Measurements from ENCODE around the gene ANKRD6. TPM values are rescaled to one million over a fixed set of nuclear protein-coding genes. Genes with fewer than 3 reads are reported as not detected.
A peak's percentile ranks its signal among the peaks of the same experiment; 100 is the strongest.

ANKRD6 gene
- total RNA-seq (2013), result 2.6 TPM
- polyA plus RNA-seq, result 1 to 10 TPM in 2 of 3 donors, under 1 TPM in 1; 0.93 to 3.0 (median 1.2) TPM
- 2.2 and 4.3 TPM in 2 replicates for polyA minus RNA-seq
- 1.7 to 8.0 (median 5.3) reads per million in 11 experiments for total RNA-seq

GRCh38 chr6:89432875-89433251 is at the start of gene ANKRD6:
Gene ANKRD6, plus strand, starts transcription at chr6:89433152. Its CDS starts 133,825 bp downstream, at chr6:89566977.
- H3K4me3 Mint-ChIP-seq, result peak within 1 kb of the TSS; percentile 86 to 96
- Histone ChIP-seq H3K9ac (ENCODE audit: insufficient read depth, low read length, poor library complexity, severe bottlenecking) (peak within 1 kb of the TSS; percentile 71), H3K79me2 (ENCODE audit: insufficient read depth, low read length) (no peaks in the 10 kb centered on the region), H2AFZ (ENCODE audit: insufficient read depth, low read depth, low read length, poor library complexity, severe bottlenecking) (peak within 1 kb of the TSS; percentile 96), H3K4me1 (ENCODE audit: control insufficient read depth in 1 of 2, insufficient read depth in 2 of 2, low read length in 2 of 2) (peaks cover 12 to 13% of the 10 kb centered on the region in 2 donors), H3K4me3 (replicated peaks in 1 of 3; ENCODE audit: low read depth in 2 of 3, low read length in 3 of 3) (peak within 1 kb of the TSS; percentile 60 to 81 (median 67)), H3K9me3 (replicated peaks in 1 of 2; ENCODE audit: control insufficient read depth in 1 of 2, insufficient read depth in 1 of 2, low read length in 2 of 2) (no peaks in the 10 kb centered on the region), H3K4me2 (replicated peaks; ENCODE audit: extremely low read depth, low read length, poor library complexity, severe bottlenecking) (peak within 1 kb of the TSS; percentile 95), H4K20me1 (ENCODE audit: insufficient read depth, low read length) (no peaks in the 10 kb centered on the region), H3K36me3 (replicated peaks in 1 of 2; ENCODE audit: control insufficient read depth in 1 of 2, insufficient read depth in 2 of 2, low read length in 2 of 2) (no peaks in the 10 kb centered on the region), H3K27ac (ENCODE audit: low read depth in 1 of 2, low read length in 2 of 2) (no peak within 1 kb of the TSS), H3K27me3 (ENCODE audit: control insufficient read depth in 2 of 2, insufficient read depth in 2 of 2, low read length in 2 of 2) (no peaks in the 10 kb centered on the region)
- intact Hi-C loops (cut with micrococcal nuclease), result loop anchor here (1.0 kb wide), 1 partner anchor 177 kb away; no protein-coding TSS in a partner anchor
- peaks cover 4 to 13% (median 7%) of the 10 kb centered on the region in 3 donors for H3K27me3 Mint-ChIP-seq (ENCODE audit: low read depth in 3 of 3)
- WGBS (ENCODE audit: insufficient coverage), result under 1% methylated on average over 35 of the region's 38 CpGs
- peak within 1 kb of the TSS in 2 of 7 donors; percentile 37 to 71 for H3K27ac Mint-ChIP-seq
- TF ChIP-seq CTCF (IDR thresholded peaks at IDR 0.05), result peak; percentile 93
- H3K36me3 Mint-ChIP-seq, result no peaks in the 10 kb centered on the region
- H3K9me3 Mint-ChIP-seq, result peaks cover 0 to 3% (median 0%) of the 10 kb centered on the region in 7 donors
- DNase-seq, result peak; percentile 52 to 67 (median 66)
- H3K4me1 Mint-ChIP-seq, result peaks cover 20% of the 10 kb centered on the region

DNA sequence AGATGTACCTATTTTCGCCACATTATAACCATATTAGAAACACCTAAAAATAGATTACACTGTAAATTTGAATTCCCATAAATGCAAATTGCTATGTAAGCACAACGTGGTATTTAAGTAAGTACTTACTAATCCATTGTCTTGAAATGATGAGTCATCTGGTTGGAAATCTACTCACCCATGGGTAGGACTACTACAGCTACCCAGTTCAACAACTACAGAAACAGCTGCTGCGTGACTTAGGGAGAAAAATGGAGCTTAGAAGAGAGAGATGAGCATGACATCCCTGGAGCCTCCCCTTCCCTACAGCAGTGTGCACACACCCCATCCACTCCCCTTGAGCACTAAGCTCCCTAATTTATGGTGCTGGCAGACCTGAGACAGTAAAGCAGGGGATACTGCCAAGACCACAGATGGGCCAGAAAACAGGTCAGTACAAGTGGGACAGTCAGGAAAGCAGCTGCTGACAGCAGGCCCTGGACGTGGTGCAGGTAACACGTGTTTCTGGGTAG is 47.7 kb upstream of the ANKRD6 start:
- Mint-ChIP-seq H3K27me3 (ENCODE audit: low read depth in 3 of 3) (no peaks in the 10 kb centered on the region), H3K27ac (peak overlapping the region in 2 of 7 donors; percentile 38 to 66), H3K4me3 (no peak overlapping the region), H3K36me3 (peaks cover 16 to 18% of the 10 kb centered on the region in 2 donors), H3K9me3 (no peaks in the 10 kb centered on the region), H3K4me1 (peaks cover 33% of the 10 kb centered on the region)
- Histone ChIP-seq H3K4me3 (replicated peaks in 1 of 3; ENCODE audit: low read depth in 2 of 3, low read length in 3 of 3) (no peak overlapping the region), H3K9me3 (replicated peaks in 1 of 2; ENCODE audit: control insufficient read depth in 1 of 2, insufficient read depth in 1 of 2, low read length in 2 of 2) (no peaks in the 10 kb centered on the region), H2AFZ (ENCODE audit: insufficient read depth, low read depth, low read length, poor library complexity, severe bottlenecking) (no peak overlapping the region), H3K27me3 (ENCODE audit: control insufficient read depth in 2 of 2, insufficient read depth in 2 of 2, low read length in 2 of 2) (no peaks in the 10 kb centered on the region), H3K9ac (ENCODE audit: insufficient read depth, low read length, poor library complexity, severe bottlenecking) (no peak overlapping the region), H3K36me3 (replicated peaks in 1 of 2; ENCODE audit: control insufficient read depth in 1 of 2, insufficient read depth in 2 of 2, low read length in 2 of 2) (peaks cover 0 to 3% of the 10 kb centered on the region in 2 donors), H3K4me2 (replicated peaks; ENCODE audit: extremely low read depth, low read length, poor library complexity, severe bottlenecking) (no peak overlapping the region), H4K20me1 (ENCODE audit: insufficient read depth, low read length) (no peaks in the 10 kb centered on the region), H3K4me1 (ENCODE audit: control insufficient read depth in 1 of 2, insufficient read depth in 2 of 2, low read length in 2 of 2) (peaks cover 15 to 18% of the 10 kb centered on the region in 2 donors), H3K79me2 (ENCODE audit: insufficient read depth, low read length) (peaks cover 37% of the 10 kb centered on the region), H3K27ac (ENCODE audit: low read depth in 1 of 2, low read length in 2 of 2) (peak overlapping the region in 1 of 2 donors; percentile 16)
- 100% methylated on average over 1 of the region's 5 CpGs for whole genome bisulfite sequencing (ENCODE audit: insufficient coverage)
- peak in 1 of 3 donors; percentile 18 for DNase-seq
- intact Hi-C loops (cut with micrococcal nuclease), result no loop called here
- TF ChIP-seq CTCF (IDR thresholded peaks at IDR 0.05), result no peak
